PC-9 (cell line): ENCODE results near the gene DHRS13. TPM values are rescaled to one million over a fixed set of nuclear protein-coding genes. Genes with fewer than 3 reads are reported as not detected.

Experiments
- BruUV-seq: library from RNA; stranded (reverse); fragments of 400-500 nt; replicated peaks from 2 replicates; lab custom pipeline; 2021; lab: Mats Ljungman, UMichigan
- CTCF ChIA-PET: fragments of 300-600 bp; sonication (Branson Sonifier 250); formaldehyde crosslinking; loops from one replicate; lab custom pipeline; 2022; ENCODE audit warnings: antibody characterized with exemption; lab: Charles Lee
- POLR2A ChIA-PET: fragments of 300-600 bp; sonication (Branson Sonifier 250); formaldehyde crosslinking; loops from one replicate; lab custom pipeline; 2022; ENCODE audit warnings: antibody characterized with exemption; ENCODE audit not compliant: unreplicated experiment; lab: Charles Lee
- DNase-seq, 2 experiments: peaks; one replicate each; pipeline versions ENCODE4 v3.0.0 to v3.0.0-alpha.2; 2015 to 2022; ENCODE audit warnings: mixed read lengths in 1 of 2
- H2AFZ ChIP-seq: fragments of 200-600 bp; sonication (generic); 2 replicates; pipeline ENCODE4 v1.8.1; 2017; ENCODE audit warnings: antibody characterized with exemption
- H3F3A ChIP-seq: fragments of 200-600 bp; sonication (generic); 2 replicates; pipeline ENCODE4 v1.8.1; 2017; ENCODE audit warnings: antibody characterized with exemption, mild to moderate bottlenecking, low read depth; ENCODE audit not compliant: insufficient read depth
- H3K27ac ChIP-seq: fragments of 200-600 bp; sonication (generic); 2 replicates; pipeline ENCODE4 v1.6.1; 2016; ENCODE audit warnings: mixed run types
- H3K27me3 ChIP-seq: fragments of 200-600 bp; sonication (generic); 2 replicates; pipeline ENCODE4 v1.6.1; 2016; ENCODE audit warnings: low read depth, mixed run types; ENCODE audit not compliant: insufficient read depth
- H3K36me3 ChIP-seq: fragments of 200-600 bp; sonication (generic); 2 replicates; pipeline ENCODE4 v1.6.1; 2016; ENCODE audit warnings: low read depth, mixed run types
- H3K4me1 ChIP-seq: fragments of 200-600 bp; sonication (generic); replicated peaks from 2 replicates; pipeline ENCODE4 v1.6.1; 2016; ENCODE audit warnings: mixed run types; ENCODE audit not compliant: insufficient read depth
- H3K4me2 ChIP-seq: fragments of 200-600 bp; sonication (generic); 2 replicates; pipeline ENCODE4 v1.6.1; 2017; ENCODE audit warnings: mixed run types
- H3K4me3 ChIP-seq: fragments of 200-600 bp; sonication (generic); 2 replicates; pipeline ENCODE4 v1.6.1; 2016; ENCODE audit warnings: mixed run types
- H3K79me2 ChIP-seq: fragments of 200-600 bp; sonication (generic); 2 replicates; pipeline ENCODE4 v1.6.1; 2017; ENCODE audit warnings: low read depth, mixed run types
- H3K9me2 ChIP-seq: fragments of 200-600 bp; sonication (generic); 2 replicates; pipeline ENCODE4 v1.8.1; 2017; ENCODE audit warnings: mild to moderate bottlenecking; ENCODE audit not compliant: insufficient read depth
- H3K9me3 ChIP-seq: fragments of 200-600 bp; sonication (generic); 2 replicates; pipeline ENCODE4 v1.8.1; 2016; ENCODE audit warnings: low read depth; ENCODE audit not compliant: insufficient read depth
- H4K20me1 ChIP-seq: fragments of 200-600 bp; sonication (generic); 2 replicates; pipeline ENCODE4 v1.8.1; 2017; ENCODE audit not compliant: insufficient read depth
- CTCF ChIP-seq: fragments of 200-600 bp; sonication (generic); conservative IDR thresholded peaks from 2 replicates; pipeline ENCODE4 v1.6.1; 2017; ENCODE audit warnings: mixed run types, antibody characterized with exemption, mild to moderate bottlenecking, moderate library complexity
- EZH2 ChIP-seq: fragments of 200-600 bp; sonication (generic); IDR thresholded peaks from 2 replicates; pipeline ENCODE4 v1.8.0; 2017; ENCODE audit warnings: antibody characterized with exemption, low read depth
- intact Hi-C: fragments of 100-400 bp; cut with micrococcal nuclease; formaldehyde crosslinking; loops from one replicate; pipeline ENCODE4 v1.10.0; 2022; ENCODE audit not compliant: unreplicated experiment
- total RNA-seq: library from RNA; stranded (reverse); gene quantifications from 2 replicates; pipeline ENCODE4 v1.2.3, GENCODE V29; 2021

Gene DHRS13
- total RNA-seq, 1 experiment from 2014 or later, result 15.8 TPM

GRCh38 chr17:28867276-28867675, 35.6 kb downstream of the DHRS13 start:
- Histone ChIP-seq H3K9me2 (no peaks in the 10 kb centered on the region), H3K27me3 (no peaks in the 10 kb centered on the region), H3F3A (no peaks in the 10 kb centered on the region), H3K4me3 (no peak overlapping the region), H4K20me1 (no peaks in the 10 kb centered on the region), H2AFZ (no peak overlapping the region), H3K4me2 (no peak overlapping the region), H3K79me2 (no peaks in the 10 kb centered on the region), H3K9me3 (no peaks in the 10 kb centered on the region), H3K36me3 (no peaks in the 10 kb centered on the region), H3K4me1 (no peaks in the 10 kb centered on the region), H3K27ac (no peak overlapping the region)
- no TSS peak for BruUV-seq
- TF ChIP-seq CTCF (no peak), EZH2 (no peak)
- no peak for DNase-seq
- intact Hi-C loops, result no loop called here
- POLR2A ChIA-PET, result no interaction called here
- CTCF ChIA-PET, result no interaction called here

DNA sequence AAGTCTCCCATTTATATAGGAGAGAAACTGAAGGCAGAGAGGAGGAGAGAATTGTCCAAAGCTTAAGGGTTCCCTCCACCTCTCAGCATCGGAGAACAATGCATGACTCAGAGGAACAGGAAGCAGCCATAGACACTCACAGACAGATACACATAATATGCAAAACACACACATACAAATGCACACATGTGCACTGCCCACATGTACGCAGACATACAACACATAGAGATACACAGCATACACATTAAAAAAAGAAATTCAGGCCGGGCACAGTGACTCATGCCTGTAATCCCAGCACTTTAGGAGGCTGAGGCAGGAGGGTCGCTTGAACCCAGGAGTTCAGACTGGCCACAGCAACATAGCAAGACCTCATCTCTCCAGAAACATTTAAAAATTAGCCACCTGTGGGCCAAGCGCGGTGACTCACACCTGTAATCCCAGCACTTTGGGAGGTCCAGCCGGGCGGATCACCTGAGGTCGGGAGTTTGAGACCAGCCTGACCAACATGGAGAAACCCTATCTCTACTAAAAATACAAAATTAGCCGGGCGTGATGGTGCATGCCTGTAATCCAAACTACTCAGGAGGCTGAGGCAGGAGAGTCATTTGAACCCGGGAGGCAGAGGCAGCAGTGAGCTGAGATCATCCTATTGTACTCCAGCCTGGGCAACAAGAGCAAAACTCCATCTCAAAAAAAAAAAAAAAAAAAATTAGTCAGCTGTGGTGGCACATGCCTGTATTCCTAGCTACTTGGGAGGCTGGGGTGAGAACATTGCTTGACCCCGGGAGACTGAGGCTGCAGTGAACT, 36.7 kb downstream of the DHRS13 start:
- no peaks in the 10 kb centered on the region for H3K9me3 ChIP-seq
- H3F3A ChIP-seq, result 0 out of 2 replicates have a peak, but pooled peaks cover 3% of the 10 kb centered on the region
- no peaks in the 10 kb centered on the region for H3K27me3 ChIP-seq
- no peaks in the 10 kb centered on the region for H4K20me1 ChIP-seq
- POLR2A ChIA-PET, result no interaction called here
- H3K9me2 ChIP-seq, result no peaks in the 10 kb centered on the region
- no peak for DNase-seq
- H3K27ac ChIP-seq, result no peak overlapping the region
- H3K4me2 ChIP-seq, result no peak overlapping the region
- H3K4me3 ChIP-seq, result no peak overlapping the region
- H2AFZ ChIP-seq, result no peak overlapping the region
- no peaks in the 10 kb centered on the region for H3K4me1 ChIP-seq
- no peaks in the 10 kb centered on the region for H3K36me3 ChIP-seq
- CTCF ChIA-PET, result interaction anchor here (0.6 kb wide), 1 partner anchor 274 kb away, joined by 4 read pairs; no protein-coding TSS in a partner anchor
- BruUV-seq, result no TSS peak
- TF ChIP-seq CTCF (no peak), EZH2 (no peak)
- no peaks in the 10 kb centered on the region for H3K79me2 ChIP-seq
- intact Hi-C loops, result no loop called here

- 0 out of 2 replicates have a peak, but pooled peaks cover 3% of the 10 kb centered on the region for H3F3A ChIP-seq
- intact Hi-C loops, result no loop called here
- H4K20me1 ChIP-seq, result no peaks in the 10 kb centered on the region
- no peaks in the 10 kb centered on the region for H3K79me2 ChIP-seq
- no peaks in the 10 kb centered on the region for H3K9me2 ChIP-seq
- DNase-seq, result no peak
- no peaks in the 10 kb centered on the region for H3K9me3 ChIP-seq
- no peak overlapping the region for H3K4me3 ChIP-seq
- ChIA-PET CTCF (no interaction called here), POLR2A (no interaction called here)
- H3K4me1 ChIP-seq, result no peaks in the 10 kb centered on the region
- H3K27me3 ChIP-seq, result no peaks in the 10 kb centered on the region
- TF ChIP-seq EZH2 (no peak), CTCF (no peak)
- no peak overlapping the region for H3K4me2 ChIP-seq
- H2AFZ ChIP-seq, result no peak overlapping the region
- H3K27ac ChIP-seq, result no peak overlapping the region
- H3K36me3 ChIP-seq, result no peaks in the 10 kb centered on the region
- BruUV-seq, result no TSS peak
Observed at GRCh38 chr17:28864991-28865849, 37.7 kb downstream of the DHRS13 start.
